IMR-90 (cell line): ENCODE results near the gene CHMP4B.

ENCODE experiments used
- CTCF ChIP-seq: conservative IDR thresholded peaks from 2 replicates; pipeline ENCODE4 v1.5.1; 2012; ENCODE audit warnings: mild to moderate bottlenecking, low read depth, low read length, improper control_type of control experiment
- POLR2A ChIP-seq: IDR thresholded peaks from 2 replicates; pipeline ENCODE4 v1.6.1; 2012; ENCODE audit warnings: mild to moderate bottlenecking, low read depth, low read length
- RAD21 ChIP-seq: IDR thresholded peaks from 2 replicates; pipeline ENCODE4 v1.6.1; 2012; ENCODE audit warnings: low read length, improper control_type of control experiment

GRCh38 chr20:33874129-33874528 lies 63.0 kb downstream of the CHMP4B start:
- no peak for TF ChIP-seq POLR2A
- TF ChIP-seq CTCF, result no peak
- TF ChIP-seq RAD21, result no peak
